PC-3 (cell line): ENCODE data around the gene ENTPD2.

Source experiments
- CTCF ChIP-seq: fragments of 300-600 bp; sonication (generic); conservative IDR thresholded peaks from 2 replicates; pipeline ENCODE4 v1.5.1; 2017; ENCODE audit warnings: antibody characterized with exemption, low read depth, mild to moderate bottlenecking, low read length
- EZH2 ChIP-seq: fragments of 300-600 bp; sonication (generic); IDR thresholded peaks from one replicate; pipeline ENCODE4 v1.6.1; 2017; ENCODE audit warnings: antibody characterized with exemption, mild to moderate bottlenecking, low read length; ENCODE audit not compliant: unreplicated experiment

- TF ChIP-seq CTCF (no peak), EZH2 (no peak)
Observed at GRCh38 chr9:137021568-137021978, 32.3 kb downstream of the ENTPD2 start.
